GM10847 (cell line): Measurements from ENCODE around the gene PRSS23.

Experiments used
- POLR2A ChIP-seq: IDR thresholded peaks from 2 replicates; pipeline ENCODE4 v1.6.1; 2011; ENCODE audit not compliant: insufficient read length; ENCODE audit errors: extremely low read depth

The PRSS23 gene

GRCh38 chr11:86784241-86784681 lies 16.1 kb upstream of the PRSS23 start:
- TF ChIP-seq POLR2A = no peak

- TF ChIP-seq POLR2A = no peak
These were observed 14.8 kb upstream of the PRSS23 start for GRCh38 chr11:86785576-86785975.

- no peak for TF ChIP-seq POLR2A
These were observed 13.3 kb upstream of the PRSS23 start for GRCh38 chr11:86787018-86787536.

DNA sequence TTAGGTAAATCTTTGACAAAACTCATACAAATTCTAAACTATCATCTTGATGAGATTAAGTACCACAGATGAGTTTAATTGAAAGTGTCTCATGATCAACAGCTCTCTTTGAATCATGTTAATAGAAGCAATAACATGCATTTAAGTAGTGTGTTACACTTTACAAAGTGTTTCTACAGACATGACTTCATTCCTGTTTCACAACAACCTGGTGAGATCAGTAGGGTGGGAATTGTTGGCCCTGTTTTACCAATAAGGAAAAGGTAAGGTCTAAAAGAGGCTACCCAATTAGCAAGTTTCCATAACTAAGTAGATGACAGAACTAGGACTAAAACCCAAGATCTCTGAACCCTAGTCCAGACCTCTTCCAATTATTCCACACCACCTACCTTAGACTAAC lies 12.7 kb upstream of the PRSS23 start:
- TF ChIP-seq POLR2A = no peak

DNA sequence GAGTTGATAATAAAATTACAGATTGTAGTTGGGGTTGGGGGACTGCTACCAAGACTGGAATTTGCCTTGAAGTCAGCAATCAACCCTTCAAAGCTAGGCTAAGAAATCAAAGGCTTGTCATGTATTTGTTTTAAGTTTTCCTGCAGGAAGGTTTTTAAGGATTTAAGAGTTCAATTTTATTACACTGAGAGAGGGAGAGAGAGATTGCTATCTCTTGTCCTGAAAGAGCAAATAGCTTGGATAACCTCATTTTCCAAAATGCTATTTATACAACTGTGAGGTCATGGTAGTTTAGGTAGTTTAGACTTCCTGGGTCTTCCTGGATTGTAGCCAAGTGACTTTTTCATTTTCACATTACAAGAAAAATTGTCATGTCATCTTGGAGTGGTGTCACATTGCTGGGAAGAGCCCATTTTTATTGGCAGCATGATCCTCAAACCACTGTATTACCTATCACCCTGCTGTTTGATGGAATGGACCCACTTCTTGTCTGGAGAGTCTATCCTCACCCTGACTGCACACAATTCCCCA lies 10.1 kb upstream of the PRSS23 start:
- TF ChIP-seq POLR2A = no peak

DNA sequence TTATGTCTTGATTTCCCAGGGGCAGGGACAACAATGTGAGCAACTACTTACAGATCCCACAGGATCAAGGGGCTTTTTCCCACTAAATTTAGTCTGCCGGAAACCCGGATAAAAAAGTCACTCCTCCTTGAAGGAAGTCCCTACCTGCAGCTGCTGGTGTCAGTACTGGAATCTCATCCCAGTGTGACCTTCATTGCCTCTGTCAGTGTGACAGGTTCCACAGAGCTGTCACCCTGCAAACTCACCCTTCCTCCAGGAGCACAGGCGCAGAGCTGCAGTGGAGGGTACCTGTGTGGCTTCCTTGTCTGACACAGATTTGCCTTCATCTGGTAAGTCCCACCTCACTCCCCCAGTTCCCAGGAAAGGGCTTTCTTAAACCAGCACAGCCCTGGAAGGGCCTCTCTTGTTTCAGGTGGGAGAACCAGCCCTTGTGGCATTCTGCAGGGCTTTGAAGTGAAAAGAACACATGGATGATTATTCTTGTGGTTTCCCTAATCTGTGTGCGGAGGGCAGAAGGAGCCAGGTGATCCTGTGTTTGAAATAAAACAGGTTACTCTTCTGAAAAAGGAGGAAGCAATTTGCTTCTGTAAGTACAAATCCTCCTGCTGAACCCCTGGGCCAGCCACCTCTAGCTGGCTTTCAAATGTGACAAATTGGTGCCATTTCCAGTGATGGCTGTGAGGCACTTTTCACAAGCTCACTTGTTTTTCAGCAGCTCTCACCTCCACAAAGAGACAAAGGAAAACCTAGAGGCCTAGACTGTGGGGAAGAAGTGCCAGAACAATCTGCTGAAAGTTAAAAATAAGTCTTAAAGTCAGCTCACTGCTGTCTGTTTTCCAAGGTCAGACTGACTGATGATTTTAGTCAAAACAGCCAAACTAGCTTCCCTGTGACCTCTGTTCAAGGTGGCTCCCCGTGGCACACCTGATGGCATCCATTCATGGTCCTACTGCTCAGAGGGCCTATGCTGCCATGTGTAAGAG lies 9.2 kb upstream of the PRSS23 start:
- TF ChIP-seq POLR2A = no peak

DNA sequence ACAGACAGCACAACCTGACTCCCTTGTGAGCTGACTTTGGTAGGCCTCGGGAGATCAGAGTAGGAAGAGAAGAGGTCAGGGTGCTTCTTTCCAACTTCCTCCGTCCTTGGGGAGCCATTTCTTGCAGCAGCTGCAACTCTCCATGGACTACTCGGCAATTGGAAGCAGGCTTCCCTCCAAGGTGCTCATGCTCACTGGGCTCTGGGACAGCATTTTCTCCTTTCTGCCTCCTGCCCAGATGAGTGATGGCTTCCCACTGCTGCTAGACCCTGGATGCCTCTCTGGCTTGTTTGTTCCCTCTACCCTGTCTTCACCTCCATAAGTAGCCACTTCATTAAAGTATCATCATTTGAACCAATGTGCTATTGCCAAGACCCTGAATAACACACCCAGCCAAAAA lies 8.2 kb upstream of the PRSS23 start:
- no peak for TF ChIP-seq POLR2A

DNA sequence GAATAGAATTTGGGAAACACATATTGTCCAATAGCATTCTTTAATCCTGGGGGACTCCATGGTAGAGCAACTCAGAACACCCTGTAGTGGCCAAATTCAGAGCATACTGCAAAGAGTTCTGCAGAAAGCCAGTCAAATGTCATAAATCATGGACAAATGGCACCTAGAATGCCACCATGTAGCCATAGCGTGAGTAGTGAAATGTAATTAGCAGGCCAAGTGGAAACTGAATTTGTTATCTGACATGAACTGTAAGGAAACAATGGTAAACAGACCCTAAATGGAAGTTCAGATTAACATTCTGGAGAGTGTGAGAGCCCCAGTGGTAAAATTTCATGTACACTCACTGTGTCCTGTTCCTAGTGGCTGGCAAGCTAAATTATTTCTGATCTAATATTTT lies 7.0 kb upstream of the PRSS23 start:
- no peak for TF ChIP-seq POLR2A

GRCh38 chr11:86795511-86795910 lies 4.8 kb upstream of the PRSS23 start:
- TF ChIP-seq POLR2A = no peak

DNA sequence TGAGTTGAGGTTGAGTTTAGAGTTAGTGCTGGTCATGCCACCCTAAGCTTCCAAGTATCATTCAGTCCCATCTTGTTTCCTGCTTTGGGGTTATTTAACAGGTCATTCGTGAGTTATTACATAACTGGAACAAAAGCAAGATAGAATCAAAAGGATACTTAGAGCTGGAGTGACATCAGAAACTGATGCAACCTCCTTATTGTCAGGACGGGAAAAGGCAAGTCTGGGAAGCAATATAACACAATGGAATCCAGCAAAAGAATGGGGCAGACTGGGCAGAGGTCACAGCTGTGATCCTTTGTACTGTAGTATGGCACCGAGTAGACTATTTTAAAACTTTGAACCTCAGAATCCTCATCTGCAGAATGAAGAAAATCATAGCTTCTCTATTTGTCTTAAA lies 4.4 kb upstream of the PRSS23 start:
- TF ChIP-seq POLR2A = no peak

DNA sequence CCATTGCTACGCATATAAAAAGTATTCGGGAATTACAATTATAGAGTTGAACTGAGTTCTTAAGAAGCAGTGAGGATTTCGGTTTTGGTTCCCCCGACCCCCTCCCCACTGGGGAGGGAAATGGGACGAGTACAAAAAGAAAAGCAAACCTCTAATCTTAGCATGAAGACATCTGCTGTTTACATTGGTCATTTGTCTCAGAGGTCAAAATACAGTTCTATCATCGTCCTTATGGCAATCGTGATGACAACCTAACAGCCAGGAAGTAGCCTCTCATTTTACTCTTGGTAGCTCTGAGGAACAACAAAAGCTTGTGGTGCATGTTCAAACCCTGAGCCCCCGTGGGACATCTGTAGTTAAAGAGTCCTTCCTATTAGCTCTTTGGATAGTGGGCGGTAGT lies 3.2 kb upstream of the PRSS23 start:
- no peak for TF ChIP-seq POLR2A

DNA sequence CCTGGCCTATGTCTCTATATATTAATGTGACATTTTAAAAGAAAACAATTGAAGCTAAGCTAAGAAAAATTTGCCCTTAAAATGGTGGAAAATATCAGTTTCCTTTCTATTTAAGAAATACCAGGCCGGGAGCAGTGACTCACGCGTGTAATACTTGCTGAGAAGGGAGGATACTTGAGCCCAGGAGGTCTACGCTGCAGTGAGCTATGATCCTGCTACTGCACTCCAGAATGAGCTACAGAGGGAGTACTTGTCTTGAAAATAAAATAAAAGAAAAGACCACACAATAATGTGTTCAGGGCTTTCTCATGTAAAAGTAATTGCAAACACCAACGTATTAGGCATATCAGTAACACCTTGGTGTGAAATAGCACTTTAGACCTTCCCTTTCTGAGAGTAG lies 1.4 kb upstream of the PRSS23 start:
- TF ChIP-seq POLR2A = no peak

DNA sequence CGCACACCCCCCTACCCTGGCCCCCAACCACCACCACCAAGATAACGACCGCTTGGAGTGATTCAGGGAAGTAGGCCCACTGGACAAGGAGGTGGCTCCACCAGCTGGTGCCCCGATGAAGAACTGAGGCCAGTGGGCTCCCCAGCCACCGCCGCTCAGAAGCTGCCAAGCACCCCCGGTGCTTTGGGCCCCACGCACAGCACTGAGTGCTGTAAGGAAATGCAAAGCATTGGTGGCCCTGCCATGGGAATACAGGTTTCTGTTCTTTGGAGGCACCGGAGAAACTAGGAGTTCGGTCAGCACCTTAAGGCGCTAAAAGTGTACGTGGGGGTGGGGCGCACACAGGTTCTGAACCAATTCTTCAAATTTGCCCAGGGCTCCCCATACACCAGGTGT lies 664 bp upstream of the PRSS23 start:
- no peak for TF ChIP-seq POLR2A

DNA sequence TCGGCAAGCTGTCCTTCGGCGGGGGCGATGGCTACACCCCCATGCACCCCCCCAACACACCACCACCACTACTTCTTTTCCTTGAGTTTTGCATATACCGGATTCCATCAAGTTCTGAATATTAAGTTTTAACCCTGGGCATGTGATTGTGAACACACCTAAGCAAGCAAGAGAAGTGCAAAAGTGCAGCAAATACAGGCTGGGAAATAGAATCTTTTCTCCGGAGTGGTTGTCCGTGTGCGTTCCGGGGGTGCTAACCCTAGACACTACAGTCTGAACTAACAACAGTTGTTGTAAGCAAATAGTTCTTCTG lies 574 bp downstream of the PRSS23 start:
- TF ChIP-seq POLR2A = no peak

DNA sequence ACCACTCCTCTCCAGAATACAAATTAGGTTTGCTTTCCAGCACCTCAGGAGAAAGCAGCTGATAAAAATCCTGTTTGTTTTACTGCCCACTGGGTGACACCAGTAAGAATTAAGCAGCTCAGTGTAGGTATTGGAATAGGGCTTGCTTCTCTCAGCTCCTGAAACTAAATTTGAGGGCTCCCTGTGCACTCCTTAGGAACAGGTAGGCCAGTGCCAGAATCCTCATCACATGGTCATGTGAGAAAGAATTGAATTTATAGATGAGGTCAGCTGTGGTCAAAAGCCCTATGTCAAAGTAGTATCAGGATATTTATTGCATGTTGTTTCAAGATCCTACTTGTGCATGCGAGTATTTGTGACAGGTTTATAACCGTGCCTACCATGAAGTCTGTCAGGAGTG lies 1.0 kb downstream of the PRSS23 start:
- no peak for TF ChIP-seq POLR2A

- no peak for TF ChIP-seq POLR2A
These were observed 1.8 kb downstream of the PRSS23 start for GRCh38 chr11:86802146-86802545.
